Upper lobe of left lung (tissue), 4 donors: ENCODE measurements around the gene KCNG2.

Experiments
- CTCF ChIP-seq, 6 experiments: fragments of 450-650 bp in 4 of 6; fragments of 200-600 bp in 2 of 6; sonication (generic) in 2 of 6; IDR thresholded peaks; one replicate each; pipeline ENCODE4 v1.5.1; 2016 to 2019; ENCODE audit warnings: antibody characterized with exemption in 6 of 6
- POLR2A ChIP-seq, 4 donors: fragments of 450-650 bp; IDR thresholded peaks; one replicate each; pipeline ENCODE4 v1.5.1; 2016 to 2017; ENCODE audit warnings: antibody characterized with exemption in 4 of 4, mild to moderate bottlenecking in 2 of 4
- POLR2AphosphoS5 ChIP-seq, 2 donors: sonication (generic); formaldehyde crosslinking; IDR thresholded peaks; one replicate each; pipeline ENCODE4 v1.5.1; 2017; ENCODE audit warnings: antibody characterized with exemption in 2 of 2

GRCh38 chr18:79788734-79789085, 9.0 kb upstream of the KCNG2 start:
- no peak for TF ChIP-seq CTCF (IDR thresholded peaks at IDR 0.05)
- TF ChIP-seq POLR2AphosphoS5 (IDR thresholded peaks at IDR 0.05), result no peak
- TF ChIP-seq POLR2A (IDR thresholded peaks at IDR 0.05), result no peak
